ENCODE measurements around the gene GARIN5A. TPM values are rescaled to one million over a fixed set of nuclear protein-coding genes. Genes with fewer than 3 reads are reported as not detected.
A peak's percentile ranks its signal among the peaks of the same experiment; 100 is the strongest.

Gene GARIN5A
- total and polyA plus RNA-seq, 8 donors: 1.4 to 2.6 (median 2.1) TPM

DNA sequence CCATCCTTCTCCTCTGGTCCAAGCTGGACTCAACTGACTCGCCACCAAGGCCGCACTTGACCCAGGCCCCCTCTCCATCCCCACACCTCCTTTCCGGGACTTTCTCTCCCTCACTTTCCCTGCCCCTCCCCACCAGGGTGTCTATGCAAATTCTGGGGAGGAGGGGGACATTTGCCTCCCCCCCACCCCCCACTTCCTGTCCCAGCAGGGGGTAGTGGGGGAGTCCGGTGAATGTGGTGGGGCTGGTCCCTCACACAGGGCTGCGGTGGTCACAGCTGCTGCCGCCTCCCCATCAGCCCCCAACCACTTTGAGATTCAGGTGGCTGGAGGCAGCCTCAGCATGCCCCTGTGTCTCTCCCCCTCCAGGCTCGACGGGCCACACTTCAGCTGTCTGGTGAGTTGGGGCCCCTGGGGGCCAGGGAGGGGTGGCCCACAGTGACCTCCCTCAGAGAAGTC, 57.0 kb downstream of the GARIN5A start:
- no peak for TF ChIP-seq CTCF (IDR thresholded peaks at IDR 0.05)
- no peaks in the 10 kb centered on the region for H3K36me3 ChIP-seq
- ATAC-seq (no peak), DNase-seq (peak in 1 of 6 donors; percentile 46), FAIRE-seq (no peak)
- H3K4me3 ChIP-seq: no peak overlapping the region
- WGBS, 2 donors: 21 to 31% methylated on average over 4 to 8 of the region's 8 CpGs
- no peaks in the 10 kb centered on the region for H3K9me3 ChIP-seq
- intact Hi-C loops (cut with DNase I): no loop called here
- no peak overlapping the region for H3K27ac ChIP-seq
- H3K27me3 ChIP-seq: no peaks in the 10 kb centered on the region
- peaks cover 0 to 12% (median 7%) of the 10 kb centered on the region in 3 donors for H3K4me1 ChIP-seq

- H3K27me3 ChIP-seq: no peaks in the 10 kb centered on the region
- FAIRE-seq (no peak), DNase-seq (no peak), ATAC-seq (no peak)
- no peak overlapping the region for H3K27ac ChIP-seq
- no peaks in the 10 kb centered on the region for H3K9me3 ChIP-seq
- no peak overlapping the region for H3K4me3 ChIP-seq
- H3K36me3 ChIP-seq: no peaks in the 10 kb centered on the region
- WGBS, 2 donors: 17 to 26% methylated on average over 12 to 14 of the region's 14 CpGs
- peaks cover 0 to 12% (median 7%) of the 10 kb centered on the region in 3 donors for H3K4me1 ChIP-seq
- TF ChIP-seq CTCF (IDR thresholded peaks at IDR 0.05): no peak
- intact Hi-C loops (cut with DNase I): no loop called here
Measured at GRCh38 chr19:50419022-50419579, 57.5 kb downstream of the GARIN5A start.

DNA sequence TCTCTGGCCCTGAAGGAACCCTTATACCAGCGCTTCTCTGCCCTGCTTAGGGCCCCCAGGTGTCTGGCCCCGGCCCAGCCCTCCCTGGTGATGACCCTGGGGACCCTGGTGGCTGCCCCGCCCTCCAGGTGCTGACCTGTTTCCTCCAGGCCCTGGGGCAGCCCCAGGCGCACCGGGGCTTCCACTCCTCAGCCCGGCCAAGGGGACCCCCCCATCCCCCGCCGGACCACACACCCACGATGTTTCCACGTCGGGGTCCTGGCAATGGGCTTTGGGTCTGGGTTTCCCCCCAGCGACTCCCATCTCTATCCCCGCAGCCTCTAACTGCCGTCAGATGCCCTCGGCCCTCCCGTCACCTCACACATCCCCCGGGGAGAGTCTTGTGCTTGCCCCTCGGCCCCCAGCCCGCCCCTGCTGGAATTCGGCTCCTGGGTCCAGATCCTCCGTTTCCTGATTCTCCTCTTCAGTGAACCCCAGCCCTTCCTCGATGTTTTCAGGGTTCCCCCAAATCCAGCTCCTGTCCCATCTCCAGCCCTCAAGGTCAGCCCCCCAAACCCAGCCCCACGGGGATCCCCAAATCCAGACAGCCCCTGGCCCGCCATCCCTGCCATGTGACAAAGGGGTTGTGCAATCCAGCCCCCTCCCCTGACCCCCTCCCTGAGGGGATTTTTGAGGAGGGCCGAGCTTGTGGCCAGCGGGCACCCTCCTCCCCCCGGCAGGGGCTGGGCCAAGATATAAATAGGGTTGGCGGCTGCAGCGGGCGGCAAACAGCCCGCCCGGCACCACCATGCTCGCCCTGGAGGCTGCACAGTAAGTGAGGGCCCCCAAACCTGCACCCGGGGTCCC, 58.2 kb downstream of the GARIN5A start, which contains the start of gene SPIB:
Gene SPIB, plus strand, starts transcription at position 763 of the 846 bp plus-strand sequence. Its CDS starts 25 bp downstream, at position 788.
- intact Hi-C loops (cut with DNase I): no loop called here

DNA sequence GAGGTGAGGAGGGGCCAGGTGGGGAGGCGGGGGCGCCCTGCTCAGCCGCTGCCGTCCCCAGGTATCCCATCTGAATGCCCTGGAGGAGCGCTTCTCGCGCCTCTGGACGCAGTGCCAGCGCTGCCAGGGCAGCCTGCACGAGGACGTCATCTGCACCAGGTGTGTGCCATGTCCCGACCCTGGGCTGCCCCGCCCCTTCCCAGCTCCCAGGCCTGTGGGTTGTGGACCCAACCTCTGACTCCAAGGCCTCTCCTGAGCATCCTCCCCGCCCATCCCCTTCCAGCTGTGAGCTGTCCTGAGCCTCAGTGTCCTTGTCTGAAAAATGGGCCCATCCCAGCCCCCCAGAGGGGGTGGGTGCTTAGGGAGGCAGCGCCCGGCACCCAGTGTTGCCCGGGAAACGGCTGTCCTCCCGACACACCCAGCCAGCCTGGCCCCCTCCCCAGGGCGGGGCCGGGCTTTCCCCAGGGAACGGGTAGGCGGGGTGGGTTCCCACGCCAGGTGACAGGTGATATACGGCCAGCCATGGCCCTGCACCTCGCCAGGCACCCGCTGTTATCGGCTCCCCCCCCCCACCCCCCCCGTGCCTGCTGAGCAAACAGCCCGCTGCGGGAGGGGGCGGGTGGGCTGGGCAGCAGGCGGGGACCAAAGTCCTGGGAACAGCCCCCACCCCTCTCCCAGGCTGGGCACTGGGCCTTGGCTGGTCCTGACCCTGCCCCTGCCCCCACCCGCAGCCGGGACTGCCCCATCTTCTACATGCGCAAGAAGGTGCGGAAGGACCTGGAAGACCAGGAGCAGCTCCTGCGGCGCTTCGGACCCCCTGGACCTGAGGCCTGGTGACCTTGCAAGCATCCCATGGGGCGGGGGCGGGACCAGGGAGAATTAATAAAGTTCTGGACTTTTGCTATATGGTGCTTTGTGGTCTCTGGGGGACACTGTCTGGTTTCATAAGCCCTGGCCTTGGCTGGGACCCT, 59.3 kb downstream of the GARIN5A start:
- DNase-seq: peak; percentile 59 to 89 (median 78)
- TF ChIP-seq CTCF (IDR thresholded peaks at IDR 0.05): no peak
- intact Hi-C loops (cut with DNase I): no loop called here
- no peaks in the 10 kb centered on the region for H3K27me3 ChIP-seq
- WGBS, 2 donors: 23 to 28% methylated on average over 26 to 42 of the region's 42 CpGs
- ATAC-seq: peak; percentile 77 to 82 (median 78)
- peak overlapping the region in 1 of 4 donors; percentile 3 for H3K27ac ChIP-seq
- no peaks in the 10 kb centered on the region for H3K36me3 ChIP-seq
- peaks cover 0 to 12% (median 7%) of the 10 kb centered on the region in 3 donors for H3K4me1 ChIP-seq
- H3K9me3 ChIP-seq: no peaks in the 10 kb centered on the region
- no peak overlapping the region for H3K4me3 ChIP-seq
- FAIRE-seq: no peak

More for the DNA sequence above, 58.2 kb downstream of the GARIN5A start, which contains the start of gene SPIB:
- Histone ChIP-seq H3K9me3 (no peaks in the 10 kb centered on the region), H3K36me3 (no peaks in the 10 kb centered on the region), H3K4me3 (no peak within 1 kb of the TSS), H3K27me3 (no peaks in the 10 kb centered on the region), H3K27ac (no peak within 1 kb of the TSS), H3K4me1 (peaks cover 0 to 12% (median 7%) of the 10 kb centered on the region in 3 donors)
- FAIRE-seq (no peak), DNase-seq (peak in 1 of 6 donors; percentile 71), ATAC-seq (no peak)
- whole genome bisulfite sequencing, 2 donors: 18 to 19% methylated on average over 34 of the region's 34 CpGs
- TF ChIP-seq CTCF (IDR thresholded peaks at IDR 0.05): no peak

Other genes with a start within 250 kb of the GARIN5A start
- gene KCNC3, start 147.5 kb downstream of the GARIN5A start, total RNA-seq: 1 to 10 TPM; 2.4 to 4.6 (median 3.4) TPM
- 1 to 10 TPM; 4.8 to 7.1 TPM for gene KCNC3, start 147.5 kb downstream of the GARIN5A start, polyA plus RNA-seq
- gene NAPSA, start 111.2 kb downstream of the GARIN5A start, total RNA-seq: 1 to 10 TPM in 5 of 6 donors, under 1 TPM in 1; 0.78 to 3.2 (median 1.5) TPM
- 1 to 10 TPM; 4.1 to 4.6 TPM for gene NAPSA, start 111.2 kb downstream of the GARIN5A start, polyA plus RNA-seq
- 10 to 100 TPM; 20.5 to 33.5 (median 25.6) TPM for gene NR1H2, start 100.4 kb downstream of the GARIN5A start, total RNA-seq
- 10 to 100 TPM; 45.9 to 46.5 TPM for gene NR1H2, start 100.4 kb downstream of the GARIN5A start, polyA plus RNA-seq
- gene POLD1, start 92.5 kb downstream of the GARIN5A start, total RNA-seq: 10 to 100 TPM in 4 of 6 donors, 1 to 10 TPM in 2; 9.5 to 16.7 (median 11.9) TPM
- 10 to 100 TPM; 36.1 to 45.5 TPM for gene POLD1, start 92.5 kb downstream of the GARIN5A start, polyA plus RNA-seq
- 10 to 100 TPM in 1 of 6 donors, 1 to 10 TPM in 2, under 1 TPM in 3; 0.09 to 25.6 (median 1.2) TPM for gene SPIB, start 57.9 kb downstream of the GARIN5A start, total RNA-seq
- 1 to 10 TPM in 1 of 2 donors, under 1 TPM in 1; 0.80 to 1.2 TPM for gene SPIB, start 57.9 kb downstream of the GARIN5A start, polyA plus RNA-seq
- 1 to 10 TPM in 2 of 6 donors, not detected in 4; 1.5 to 1.7 TPM for gene MYBPC2, start 44.0 kb downstream of the GARIN5A start, total RNA-seq
- gene MYBPC2, start 44.0 kb downstream of the GARIN5A start, polyA plus RNA-seq: under 1 TPM in 1 of 2 donors, not detected in 1; 0.02 TPM
- gene EMC10, start 341 bp downstream of the GARIN5A start, total RNA-seq: 10 to 100 TPM; 34.7 to 81.5 (median 60.2) TPM
- gene EMC10, start 341 bp downstream of the GARIN5A start, polyA plus RNA-seq: 100 to 1,000 TPM in 1 of 2 donors, 10 to 100 TPM in 1; 96.7 to 160 TPM
- gene JOSD2, start 34.3 kb upstream of the GARIN5A start, total RNA-seq: 10 to 100 TPM in 5 of 6 donors, 1 to 10 TPM in 1; 8.0 to 23.3 (median 13.2) TPM
- 10 to 100 TPM; 25.1 to 41.2 TPM for gene JOSD2, start 34.3 kb upstream of the GARIN5A start, polyA plus RNA-seq
- gene ASPDH, start 37.1 kb upstream of the GARIN5A start, total RNA-seq: under 1 TPM in 2 of 6 donors, not detected in 4; 0.49 to 0.76 TPM
- 1 to 10 TPM; 1.6 to 4.6 TPM for gene ASPDH, start 37.1 kb upstream of the GARIN5A start, polyA plus RNA-seq
- gene LRRC4B, start 91.6 kb upstream of the GARIN5A start, total RNA-seq: under 1 TPM; 0.09 to 0.79 (median 0.36) TPM
- gene LRRC4B, start 91.6 kb upstream of the GARIN5A start, polyA plus RNA-seq: 1 to 10 TPM in 1 of 2 donors, under 1 TPM in 1; 0.87 to 2.1 TPM
- under 1 TPM; 0.09 to 0.63 (median 0.37) TPM for gene SYT3, start 163.0 kb upstream of the GARIN5A start, total RNA-seq
- under 1 TPM; 0.30 to 0.94 TPM for gene SYT3, start 163.0 kb upstream of the GARIN5A start, polyA plus RNA-seq
- gene C19orf81, start 172.6 kb upstream of the GARIN5A start, total RNA-seq: 1 to 10 TPM in 1 of 6 donors, under 1 TPM in 3, not detected in 2; 0.69 to 1.2 (median 0.92) TPM
- under 1 TPM in 1 of 2 donors, not detected in 1; 0.40 TPM for gene C19orf81, start 172.6 kb upstream of the GARIN5A start, polyA plus RNA-seq
- gene SHANK1, start 243.0 kb upstream of the GARIN5A start, total RNA-seq: under 1 TPM in 5 of 6 donors, not detected in 1; 0.06 to 0.69 (median 0.19) TPM
- under 1 TPM; 0.12 to 0.19 TPM for gene SHANK1, start 243.0 kb upstream of the GARIN5A start, polyA plus RNA-seq
- gene CLEC11A, start 246.5 kb upstream of the GARIN5A start, total RNA-seq: 10 to 100 TPM in 1 of 6 donors, 1 to 10 TPM in 5; 1.3 to 14.6 (median 2.5) TPM
- 1 to 10 TPM; 4.7 to 7.4 TPM for gene CLEC11A, start 246.5 kb upstream of the GARIN5A start, polyA plus RNA-seq

All from pancreas (tissue), 10 donors.